UCSD-AML1 (cell line): ENCODE measurements around the gene UTP3.
A peak's percentile ranks its signal among the peaks of the same experiment; 100 is the strongest.
"Not testable (repeated sequence)": the region's sequence is repeated elsewhere in the genome, so short reads cannot be mapped to it uniquely, and the experiment has no call there.

Experiments
- DNase-seq: peaks from one replicate; lab custom pipeline; 2025; ENCODE audit not compliant: unreplicated experiment; lab: John Stamatoyannopoulos, UW

Gene UTP3

DNA sequence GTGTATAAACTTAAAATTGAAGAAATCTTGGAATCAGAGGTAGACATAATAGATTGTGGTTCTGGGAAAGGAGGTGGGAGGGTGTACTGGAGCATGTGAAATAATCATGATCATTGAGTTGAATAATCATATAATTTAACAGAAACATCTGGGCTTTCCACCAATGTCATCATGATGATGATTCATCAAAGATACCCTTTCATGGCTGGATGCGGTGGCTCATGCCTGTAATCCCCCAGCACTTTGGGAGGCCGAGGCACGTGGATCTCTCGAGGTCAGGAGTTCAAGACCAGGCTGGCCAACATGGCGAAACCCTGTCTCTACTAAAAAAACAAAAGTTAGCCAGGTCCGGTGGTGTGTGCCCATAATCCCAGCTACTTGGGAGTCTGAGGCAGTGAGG is 26.8 kb downstream of the UTP3 start:
- DNase-seq = no peak

DNA sequence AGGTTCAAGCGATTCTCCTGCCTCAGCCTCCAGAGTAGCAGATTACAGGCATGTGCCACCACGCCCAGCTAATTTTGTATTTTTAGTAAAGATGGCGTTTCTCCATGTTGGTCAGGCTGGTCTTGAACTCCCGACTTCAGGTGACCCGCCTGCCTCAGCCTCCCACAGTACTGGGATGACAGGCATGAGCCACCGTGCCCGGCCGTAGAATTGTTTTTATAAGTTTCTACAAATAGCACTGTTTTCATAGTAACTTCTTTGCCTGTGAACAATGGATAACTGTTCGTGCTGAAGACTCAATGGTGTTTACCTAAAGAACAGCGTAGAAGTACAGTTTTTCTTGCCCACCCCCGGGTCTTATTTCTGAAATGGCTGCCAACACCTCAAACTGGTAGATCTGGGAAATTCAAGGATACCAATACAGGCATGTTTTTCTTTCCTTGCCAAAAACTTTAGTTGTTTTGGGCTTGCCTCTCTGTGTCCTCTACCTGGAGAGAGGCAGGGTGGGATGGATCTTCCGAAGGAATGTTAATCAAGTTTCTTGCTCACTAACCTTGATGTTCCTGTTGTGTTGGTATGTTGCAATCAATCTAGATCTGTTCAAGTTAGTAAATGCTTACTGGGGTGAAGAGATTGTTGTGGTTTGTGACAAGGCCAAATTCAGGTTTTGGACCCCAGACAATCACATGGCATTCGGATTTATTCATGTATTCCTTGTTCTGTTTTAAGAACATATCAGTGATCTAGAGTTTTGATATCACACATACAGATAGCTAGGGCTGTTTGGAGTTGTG is 30.7 kb downstream of the UTP3 start:
- no peak for DNase-seq

DNA sequence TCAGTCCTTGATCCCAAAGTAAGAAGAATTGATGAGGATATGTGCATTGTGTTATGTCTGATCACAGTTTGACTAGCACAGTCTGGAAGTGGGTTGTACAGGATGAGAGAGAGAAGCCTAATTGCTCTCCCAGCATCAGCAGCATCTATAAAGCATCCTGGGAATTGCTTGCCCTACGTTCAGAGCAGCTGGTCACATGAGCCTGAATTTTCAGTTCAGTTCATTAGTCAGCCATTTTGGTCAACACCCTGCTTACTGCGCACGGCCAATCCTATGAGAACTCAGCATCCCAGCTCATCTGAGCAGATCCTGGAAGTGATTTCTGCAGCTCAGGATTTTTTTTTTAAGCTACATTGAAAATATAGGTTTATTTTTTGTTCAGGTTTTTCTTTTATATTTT is 33.4 kb downstream of the UTP3 start, which contains the start of gene RUFY3:
Gene RUFY3, plus strand, starts transcription at position 218 of the 400 bp plus-strand sequence. CDS start 610 bp downstream, outside the sequence.
- DNase-seq = no peak

DNA sequence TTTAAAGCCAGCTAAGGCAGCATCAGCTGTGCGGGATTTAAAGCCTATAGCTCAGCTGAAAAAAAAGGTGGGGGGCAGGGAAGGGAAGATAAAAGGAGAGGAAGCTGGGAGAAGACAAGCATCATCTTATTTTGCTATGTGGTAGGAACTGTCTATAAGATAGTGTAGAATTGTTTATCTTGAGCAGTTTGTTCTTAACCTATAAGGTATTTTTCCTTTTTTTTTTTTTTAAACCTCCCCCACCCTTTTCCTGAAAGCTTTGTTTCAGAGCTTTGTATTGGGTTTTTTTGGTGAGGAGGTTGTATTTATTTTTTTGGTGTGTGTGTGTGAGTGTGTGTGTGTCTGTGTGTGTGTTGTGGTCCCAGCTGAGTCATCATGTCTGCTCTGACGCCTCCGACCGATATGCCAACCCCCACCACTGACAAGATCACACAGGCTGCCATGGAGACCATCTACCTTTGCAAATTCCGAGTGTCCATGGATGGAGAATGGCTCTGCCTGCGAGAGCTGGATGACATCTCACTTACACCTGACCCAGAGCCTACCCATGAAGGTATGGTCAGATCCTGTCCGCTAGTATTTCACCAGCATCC is 34.0 kb downstream of the UTP3 start:
- no peak for DNase-seq

DNA sequence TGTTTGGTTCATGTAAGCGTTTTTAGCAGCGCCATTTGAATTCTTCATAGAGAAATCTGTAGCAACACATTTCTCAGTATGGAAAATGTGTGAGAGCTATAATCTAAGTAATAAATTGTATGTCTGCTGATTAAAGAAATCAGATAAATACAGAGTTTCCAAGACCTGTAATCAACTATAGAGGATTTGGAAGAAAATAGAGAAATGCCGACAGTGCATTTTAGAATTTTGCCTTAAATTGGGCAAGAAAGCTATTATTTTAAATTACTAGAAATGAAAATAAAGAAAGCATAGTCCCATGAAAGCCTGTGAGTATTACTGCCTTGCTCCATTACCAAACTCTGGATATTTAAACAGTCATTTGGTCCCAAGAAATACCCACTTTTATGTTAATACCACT is 36.1 kb downstream of the UTP3 start:
- no peak for DNase-seq

DNA sequence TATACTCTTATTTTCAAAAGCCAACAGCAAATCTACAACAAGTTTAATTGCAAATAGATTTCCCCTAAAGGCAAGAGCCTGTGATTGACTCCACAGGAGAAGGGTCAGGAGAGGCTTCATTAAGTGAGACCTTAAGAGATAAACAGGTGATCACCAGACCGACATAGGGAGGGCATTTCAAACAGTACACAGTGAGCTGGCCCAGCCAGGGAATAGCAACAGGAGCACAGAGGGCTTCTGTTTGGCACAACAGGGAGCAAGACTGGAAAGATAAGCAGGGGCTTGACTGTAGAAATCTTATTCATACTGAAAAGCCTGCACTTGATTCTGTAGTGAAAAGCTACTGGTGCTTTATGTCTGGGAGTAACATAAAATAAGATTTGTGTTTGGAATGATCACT is 37.3 kb downstream of the UTP3 start:
- DNase-seq = no peak

DNA sequence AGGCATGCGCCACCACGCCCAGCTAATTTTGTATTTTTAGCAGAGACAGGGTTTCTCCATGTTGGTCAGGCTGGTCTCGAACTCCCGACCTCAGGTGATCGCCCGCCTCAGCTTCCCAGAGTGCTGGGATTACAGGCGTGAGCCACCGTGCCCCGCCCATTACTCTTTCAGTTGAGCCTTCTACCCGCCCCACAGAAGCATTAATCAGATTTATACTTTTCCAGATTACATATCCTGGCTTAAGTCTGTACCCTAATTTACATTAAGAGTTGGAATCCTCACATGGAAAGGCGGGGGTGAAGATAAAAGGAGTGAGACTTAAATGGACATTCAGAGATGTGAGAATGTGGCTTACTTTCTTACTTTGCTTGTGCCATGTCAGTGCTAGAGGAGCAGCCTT is 38.2 kb downstream of the UTP3 start:
- not testable (repeated sequence) for DNase-seq

DNA sequence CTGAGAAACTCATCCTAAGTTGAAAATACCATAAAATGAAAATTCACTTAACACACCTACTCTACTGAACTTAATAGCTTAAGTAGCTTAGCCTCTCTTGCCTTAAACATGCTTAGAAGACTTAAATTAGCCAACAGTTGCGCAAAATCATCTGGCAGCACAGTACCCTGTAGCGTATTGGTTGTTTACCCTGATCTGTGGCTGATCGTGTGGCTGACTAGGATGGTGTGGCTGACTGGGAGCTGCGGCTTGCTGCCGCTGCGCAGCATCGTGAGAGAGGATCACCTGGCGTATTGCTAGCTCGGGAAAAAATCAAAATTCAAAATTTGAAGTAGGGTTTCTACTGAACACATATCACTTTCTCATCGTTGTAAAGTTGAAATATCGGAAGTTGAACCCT is 39.8 kb downstream of the UTP3 start:
- no peak for DNase-seq

DNA sequence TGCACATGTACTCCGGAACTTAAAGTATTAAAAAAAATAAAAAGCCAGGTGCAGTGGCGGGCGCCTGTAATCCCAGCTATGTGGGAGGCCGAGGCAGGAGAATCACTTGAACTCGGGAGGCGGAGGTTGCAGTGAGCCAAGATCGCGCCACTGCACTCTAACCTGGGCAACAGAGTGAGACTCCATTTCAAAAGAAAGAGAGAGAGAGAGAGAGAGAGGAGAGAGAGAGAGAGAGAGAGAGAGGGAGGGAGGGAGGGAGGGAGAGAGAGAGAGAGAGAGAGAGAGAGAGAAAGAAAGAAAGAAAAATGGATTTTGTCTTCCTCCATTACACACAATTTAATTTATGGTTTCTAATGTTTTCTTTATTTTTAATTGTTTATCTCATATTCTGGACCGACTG is 44.5 kb downstream of the UTP3 start:
- DNase-seq = not testable (repeated sequence)

DNA sequence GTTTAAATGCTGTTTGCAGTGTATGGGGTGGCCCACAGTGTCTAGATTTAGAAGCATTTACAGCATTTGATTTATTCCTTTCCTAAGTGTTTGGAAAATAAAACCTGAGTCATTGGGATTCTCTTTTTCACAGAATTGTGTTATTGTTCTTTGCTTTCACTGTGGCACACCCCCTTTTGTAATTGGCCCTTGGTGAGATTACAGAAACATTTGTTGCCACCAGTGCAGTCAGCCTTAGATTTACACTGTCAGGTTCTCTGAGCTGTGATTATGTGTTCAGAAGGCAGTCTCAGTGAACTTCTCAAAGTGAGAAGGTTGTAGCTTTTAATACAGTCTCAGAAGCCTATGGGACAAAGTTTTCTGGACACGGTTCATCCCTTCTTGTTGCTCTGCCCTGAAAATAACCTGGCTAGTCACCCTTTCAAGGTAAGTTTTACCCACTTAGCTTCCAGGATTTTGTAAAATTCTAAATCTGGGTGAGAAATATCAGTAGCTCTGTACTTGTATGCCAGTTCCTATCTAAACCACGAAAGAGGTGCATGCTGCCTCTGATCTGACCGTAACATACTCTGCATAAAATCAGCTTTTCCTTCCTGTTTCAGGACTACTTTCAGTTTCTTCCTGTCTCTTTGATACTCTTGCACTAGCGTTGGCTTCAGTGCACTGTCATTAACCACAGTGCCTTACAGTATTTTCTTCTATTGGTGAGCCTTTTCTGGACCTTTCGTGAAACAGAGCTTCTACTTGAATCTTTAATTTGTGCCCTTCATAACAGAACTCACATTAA is 46.0 kb downstream of the UTP3 start:
- DNase-seq = no peak

DNA sequence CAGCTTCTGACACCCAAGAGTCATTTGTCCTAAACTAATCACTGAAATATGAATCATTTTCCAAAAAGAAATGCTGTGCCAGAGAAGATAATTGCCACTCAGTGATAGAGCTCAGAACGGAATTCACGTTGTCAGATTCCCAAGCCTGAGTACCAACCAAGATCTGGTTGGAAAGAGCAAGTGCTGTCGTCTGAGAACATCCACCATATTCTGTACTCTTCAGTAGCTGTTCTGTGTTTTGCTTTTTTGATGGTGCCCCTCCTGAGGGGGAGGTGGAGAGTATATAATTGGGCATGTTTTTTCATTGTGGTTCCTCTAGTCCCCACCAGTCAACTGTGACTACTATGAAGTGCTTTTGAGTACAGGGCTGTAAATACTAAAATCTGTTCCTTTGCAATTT is 46.6 kb downstream of the UTP3 start:
- DNase-seq = no peak

DNA sequence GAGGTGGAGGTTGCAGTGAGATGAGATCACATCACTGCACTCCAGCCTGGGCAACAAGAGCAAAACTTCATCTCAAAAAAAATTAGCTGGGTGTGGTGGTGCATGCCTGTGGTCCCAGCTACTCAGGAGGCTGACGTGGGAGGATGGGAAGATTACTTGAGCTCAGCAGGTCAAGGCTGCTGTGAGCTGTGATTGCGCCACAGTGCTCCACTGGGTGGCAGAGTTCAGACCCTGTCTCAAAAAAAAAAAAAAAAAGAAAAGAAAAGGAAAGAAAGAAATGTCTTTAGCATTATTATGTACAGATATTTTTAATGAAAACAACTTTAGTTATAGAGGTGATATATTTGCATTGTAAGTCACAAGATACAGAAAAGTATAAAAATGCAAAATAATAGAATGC is 47.6 kb downstream of the UTP3 start:
- peak; percentile 38 for DNase-seq

DNA sequence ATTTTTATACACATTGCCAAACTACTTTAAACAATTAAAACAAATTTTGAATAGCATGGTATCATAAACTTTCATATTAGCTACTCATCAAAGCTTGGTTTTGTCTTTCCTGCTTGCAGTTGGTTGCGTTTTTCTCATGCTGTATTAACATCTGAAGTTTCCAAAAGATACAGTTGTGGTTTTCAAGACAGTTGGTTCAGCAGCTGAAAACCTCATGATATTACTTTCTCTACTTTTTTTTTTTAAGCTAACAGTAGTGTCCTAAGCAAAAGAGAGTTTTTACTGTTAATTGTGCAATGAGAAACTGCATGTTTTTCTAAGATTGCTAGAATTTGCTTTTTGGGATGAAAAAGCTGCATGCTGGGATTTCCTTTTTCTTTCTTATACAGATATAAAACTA is 48.7 kb downstream of the UTP3 start:
- DNase-seq = no peak

DNA sequence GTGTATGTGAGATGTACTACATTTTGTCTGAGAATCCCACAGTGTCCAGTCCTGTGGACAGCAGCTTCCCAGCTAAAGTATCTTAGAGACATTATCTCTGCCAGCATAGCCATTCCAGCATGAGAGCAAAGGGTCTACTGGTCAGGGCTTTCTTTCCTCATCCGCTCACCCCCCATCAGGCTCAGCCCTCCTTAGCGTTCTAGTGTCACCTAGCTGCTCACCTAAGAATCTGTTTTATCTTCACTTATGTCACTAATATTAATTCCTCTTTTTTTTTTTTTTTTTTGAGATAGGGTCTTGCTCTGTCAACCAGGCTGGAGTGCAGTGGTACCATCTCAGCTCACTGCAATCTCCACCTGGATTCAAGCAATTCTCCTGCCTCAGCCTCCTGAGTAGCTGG is 49.1 kb downstream of the UTP3 start:
- no peak for DNase-seq

DNA sequence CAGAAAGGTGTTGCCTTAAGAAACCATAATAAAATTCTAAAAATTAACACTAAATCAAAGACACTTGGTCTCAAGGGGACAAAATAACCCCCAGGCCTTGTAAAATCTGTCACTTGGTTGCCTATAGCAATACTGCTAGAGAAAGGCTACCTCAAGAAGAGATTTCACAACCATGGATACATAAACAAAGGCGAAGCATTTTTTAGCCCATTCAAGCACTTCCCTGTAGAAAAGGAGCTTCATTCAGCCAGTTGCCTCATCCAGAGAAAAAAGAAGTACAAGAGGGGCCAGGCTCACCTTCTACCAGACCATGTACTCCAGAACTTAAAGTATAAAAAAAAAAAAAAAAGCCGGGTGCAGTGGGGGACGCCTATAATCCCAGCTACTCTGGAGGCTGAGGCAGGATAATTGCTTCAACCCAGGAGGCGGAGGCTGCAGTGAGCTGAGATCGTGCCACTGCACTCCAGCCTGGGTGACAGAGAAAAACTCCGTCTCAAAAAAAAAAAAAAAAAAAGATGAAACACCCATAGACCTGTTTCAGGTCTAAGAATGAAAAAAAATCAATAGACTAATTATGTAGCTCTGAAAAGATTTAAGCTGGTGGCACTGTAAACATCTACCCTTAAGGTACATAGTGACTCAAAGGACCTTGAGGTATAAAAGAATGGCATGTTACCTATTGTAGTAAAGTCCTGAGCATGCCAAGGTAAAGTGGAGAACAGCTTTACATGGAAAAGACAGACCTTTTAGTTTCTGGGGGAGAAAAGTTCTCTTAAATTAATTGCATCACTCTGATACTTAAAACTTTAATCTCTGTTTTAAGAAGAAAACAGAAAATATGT is 51.4 kb downstream of the UTP3 start:
- no peak for DNase-seq
